ENCODE results near the gene MCTP2.

Gene MCTP2

GRCh38 chr15:94456226-94456625 lies 224.9 kb downstream of the MCTP2 start:
- H3K4me2 ChIP-seq (ENCODE audit: low read length): no peak overlapping the region
- TF ChIP-seq EZH2phosphoT487 (IDR thresholded peaks at IDR 0.05; ENCODE audit: borderline replicate concordance, low read length) (no peak), CTCF (IDR thresholded peaks at IDR 0.05; ENCODE audit: low read depth, low read length, poor library complexity, severe bottlenecking) (no peak)
- H3K9me2 ChIP-seq (replicated peaks; ENCODE audit: control insufficient read depth, low read length): no peaks in the 10 kb centered on the region
- H3F3A ChIP-seq (ENCODE audit: control insufficient read depth, insufficient read depth): no peaks in the 10 kb centered on the region
- no peaks in the 10 kb centered on the region for H3K9me3 ChIP-seq (ENCODE audit: control insufficient read depth, insufficient read depth, low read length)
- no peaks in the 10 kb centered on the region for H3K79me2 ChIP-seq (ENCODE audit: control insufficient read depth, low read length)
- H3K4me1 ChIP-seq (ENCODE audit: control insufficient read depth, low read length): no peaks in the 10 kb centered on the region
- H3K4me3 ChIP-seq (ENCODE audit: low read length): no peak overlapping the region
- no peak overlapping the region for H3K27ac ChIP-seq (ENCODE audit: low read depth, low read length)
- H3K36me3 ChIP-seq (ENCODE audit: control insufficient read depth, low read length): peaks cover 10% of the 10 kb centered on the region; the same call in 1 of the 2 replicates
- H4K20me1 ChIP-seq (ENCODE audit: control insufficient read depth, insufficient read depth, low read depth, low read length): no peaks in the 10 kb centered on the region
- H3K27me3 ChIP-seq (ENCODE audit: control insufficient read depth, low read length): no peaks in the 10 kb centered on the region

- no peaks in the 10 kb centered on the region for H3F3A ChIP-seq (ENCODE audit: control insufficient read depth, insufficient read depth)
- no peaks in the 10 kb centered on the region for H3K79me2 ChIP-seq (ENCODE audit: control insufficient read depth, low read length)
- TF ChIP-seq CTCF (IDR thresholded peaks at IDR 0.05; ENCODE audit: low read depth, low read length, poor library complexity, severe bottlenecking) (no peak), EZH2phosphoT487 (IDR thresholded peaks at IDR 0.05; ENCODE audit: borderline replicate concordance, low read length) (no peak)
- no peaks in the 10 kb centered on the region for H3K9me2 ChIP-seq (replicated peaks; ENCODE audit: control insufficient read depth, low read length)
- H3K4me2 ChIP-seq (ENCODE audit: low read length): no peak overlapping the region
- no peak overlapping the region for H3K27ac ChIP-seq (ENCODE audit: low read depth, low read length)
- H3K36me3 ChIP-seq (ENCODE audit: control insufficient read depth, low read length): peaks cover 10% of the 10 kb centered on the region; the same call in 1 of the 2 replicates
- H3K4me3 ChIP-seq (ENCODE audit: low read length): no peak overlapping the region
- H3K9me3 ChIP-seq (ENCODE audit: control insufficient read depth, insufficient read depth, low read length): no peaks in the 10 kb centered on the region
- H3K27me3 ChIP-seq (ENCODE audit: control insufficient read depth, low read length): no peaks in the 10 kb centered on the region
- H4K20me1 ChIP-seq (ENCODE audit: control insufficient read depth, insufficient read depth, low read depth, low read length): no peaks in the 10 kb centered on the region
- no peaks in the 10 kb centered on the region for H3K4me1 ChIP-seq (ENCODE audit: control insufficient read depth, low read length)
These were observed 226.3 kb downstream of the MCTP2 start for GRCh38 chr15:94457661-94458060.

- Histone ChIP-seq H3K4me2 (ENCODE audit: low read length) (no peak overlapping the region), H3K9me2 (replicated peaks; ENCODE audit: control insufficient read depth, low read length) (no peaks in the 10 kb centered on the region), H3F3A (ENCODE audit: control insufficient read depth, insufficient read depth) (no peaks in the 10 kb centered on the region), H3K79me2 (ENCODE audit: control insufficient read depth, low read length) (no peaks in the 10 kb centered on the region), H3K4me3 (ENCODE audit: low read length) (no peak overlapping the region), H3K4me1 (ENCODE audit: control insufficient read depth, low read length) (no peaks in the 10 kb centered on the region), H3K27me3 (ENCODE audit: control insufficient read depth, low read length) (no peaks in the 10 kb centered on the region), H3K27ac (ENCODE audit: low read depth, low read length) (no peak overlapping the region), H4K20me1 (ENCODE audit: control insufficient read depth, insufficient read depth, low read depth, low read length) (no peaks in the 10 kb centered on the region), H3K36me3 (ENCODE audit: control insufficient read depth, low read length) (peaks cover 10% of the 10 kb centered on the region; the same call in 1 of the 2 replicates), H3K9me3 (ENCODE audit: control insufficient read depth, insufficient read depth, low read length) (no peaks in the 10 kb centered on the region)
- TF ChIP-seq EZH2phosphoT487 (IDR thresholded peaks at IDR 0.05; ENCODE audit: borderline replicate concordance, low read length): no peak
- TF ChIP-seq CTCF (IDR thresholded peaks at IDR 0.05; ENCODE audit: low read depth, low read length, poor library complexity, severe bottlenecking): no peak
These were observed 229.3 kb downstream of the MCTP2 start for GRCh38 chr15:94460624-94461023.

Measured in DOHH2 (cell line).